GM13976 (cell line): Measurements from ENCODE around the gene CHGA.

Source experiments
- DNase-seq: peaks from one replicate; pipeline ENCODE4 v3.0.0; 2012; ENCODE audit warnings: low spot score
- CTCF ChIP-seq: IDR thresholded peaks from 2 replicates; pipeline ENCODE4 v1.5.1; 2012; ENCODE audit warnings: borderline replicate concordance, mild to moderate bottlenecking; ENCODE audit not compliant: insufficient read depth; ENCODE audit errors: extremely low read depth, missing control alignments, control extremely low read depth
- in situ Hi-C: fragments of 300-500 bp; cut with MboI; formaldehyde crosslinking; loops from one replicate; pipeline ENCODE4 v1.12.0; 2022; ENCODE audit warnings: low sequenced_read_pairs, mixed read lengths, inconsistent platforms; ENCODE audit not compliant: unreplicated experiment

The CHGA gene

GRCh38 chr14:92968291-92969020 is 45.5 kb downstream of the CHGA start:
- no peak for TF ChIP-seq CTCF
- in situ Hi-C loops: no loop called here
- no peak for DNase-seq

- DNase-seq: no peak
- in situ Hi-C loops: no loop called here
- TF ChIP-seq CTCF: no peak
These were observed 46.5 kb downstream of the CHGA start for GRCh38 chr14:92969430-92969829.

GRCh38 chr14:92969871-92970270 is 46.9 kb downstream of the CHGA start:
- in situ Hi-C loops: no loop called here
- no peak for TF ChIP-seq CTCF
- no peak for DNase-seq

GRCh38 chr14:92970271-92970670 is 47.3 kb downstream of the CHGA start:
- in situ Hi-C loops: no loop called here
- DNase-seq: no peak
- TF ChIP-seq CTCF: no peak

- in situ Hi-C loops: no loop called here
- TF ChIP-seq CTCF: no peak
- no peak for DNase-seq
These were observed 48.7 kb downstream of the CHGA start for GRCh38 chr14:92971601-92972180.

- in situ Hi-C loops: no loop called here
- DNase-seq: no peak
- peak; percentile 4 for TF ChIP-seq CTCF
These were observed 50.4 kb downstream of the CHGA start for GRCh38 chr14:92973261-92973797.
